Thymus (tissue), 11 donors: ENCODE data around the gene GRIK1. TPM values are rescaled to one million over a fixed set of nuclear protein-coding genes. Genes with fewer than 3 reads are reported as not detected.

Experiments
- DNase-seq, 9 donors: peaks; one replicate each; pipeline ENCODE4 v3.0.0-alpha.2; 2013; ENCODE audit warnings: low spot score in 9 of 9, low read depth in 6 of 9, missing footprints in 1 of 9
- H3K27ac ChIP-seq, 2 donors: one replicate each; pipeline ENCODE4 v1.5.1; 2013; ENCODE audit warnings: control low read depth in 1 of 2, low read depth in 1 of 2, low read length in 1 of 2, mild to moderate bottlenecking in 1 of 2, moderate library complexity in 1 of 2
- H3K27me3 ChIP-seq, 2 donors: one replicate each; pipeline ENCODE4 v1.5.1; 2013; ENCODE audit warnings: low read length in 1 of 2; ENCODE audit not compliant: control insufficient read depth in 2 of 2, insufficient read depth in 1 of 2
- H3K36me3 ChIP-seq, 2 donors: one replicate each; pipeline ENCODE4 v1.5.1; 2013; ENCODE audit warnings: low read length in 1 of 2, mild to moderate bottlenecking in 1 of 2, moderate library complexity in 1 of 2; ENCODE audit not compliant: control insufficient read depth in 2 of 2, insufficient read depth in 2 of 2
- H3K4me1 ChIP-seq, 2 donors: one replicate each; pipeline ENCODE4 v1.5.1; 2013; ENCODE audit warnings: low read length in 2 of 2; ENCODE audit not compliant: control insufficient read depth in 2 of 2, insufficient read depth in 2 of 2
- H3K4me3 ChIP-seq, 2 donors: one replicate each; pipeline ENCODE4 v1.5.1; 2013; ENCODE audit warnings: low read length in 2 of 2, control low read depth in 1 of 2, mild to moderate bottlenecking in 1 of 2
- H3K9me3 ChIP-seq, 2 donors: one replicate each; pipeline ENCODE4 v1.5.1; 2013; ENCODE audit warnings: low read length in 1 of 2, mild to moderate bottlenecking in 1 of 2; ENCODE audit not compliant: control insufficient read depth in 2 of 2, insufficient read depth in 1 of 2
- WGBS: extraction: QIAGEN DNeasy Blood & Tissue Kit; methylation state at CpG from one replicate; pipeline ENCODE4 v1.1.7; 2013; 5-methylcytosine and 5-hydroxymethylcytosine counted together
- polyA plus RNA-seq: library from polyadenylated mRNA; stranded (reverse); fragments of 200-250 nt; gene quantifications from one replicate; pipeline ENCODE4 v1.2.3, GENCODE V29; 2013
- total RNA-seq: library from RNA; stranded (reverse); fragments of 120-200 nt; gene quantifications from one replicate; pipeline ENCODE4 v1.2.4, GENCODE V29; 2013
- donor health status: healthy.

The GRIK1 gene
- total and polyA plus RNA-seq, 2 donors: 0.05 to 0.11 TPM

DNA sequence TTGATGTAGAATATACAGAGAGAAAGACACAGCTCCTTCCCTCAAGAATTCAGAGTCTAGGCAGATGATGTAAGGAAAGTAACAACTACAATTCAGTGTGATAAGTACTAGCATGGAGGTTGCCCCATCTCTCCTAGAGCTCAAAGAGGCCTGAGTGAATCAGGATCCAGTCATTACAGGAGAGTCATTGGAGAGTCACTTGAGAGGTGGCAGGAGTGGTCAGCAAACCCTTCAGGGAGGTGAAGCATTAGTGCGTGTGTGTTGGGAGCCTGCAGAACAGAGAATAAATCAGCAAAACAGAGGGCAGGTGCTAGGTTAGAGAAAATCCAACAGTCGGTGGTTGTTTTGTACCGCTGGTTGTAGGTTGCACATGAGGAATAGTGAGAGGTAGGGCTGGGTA lies 46.1 kb downstream of the GRIK1 start:
- H3K36me3 ChIP-seq: no peaks in the 10 kb centered on the region
- H3K27ac ChIP-seq: no peak overlapping the region
- no peak overlapping the region for H3K4me3 ChIP-seq
- no peaks in the 10 kb centered on the region for H3K4me1 ChIP-seq
- WGBS: over 99% methylated on average over 3 of the region's 3 CpGs
- no peaks in the 10 kb centered on the region for H3K27me3 ChIP-seq
- H3K9me3 ChIP-seq: no peaks in the 10 kb centered on the region
- DNase-seq: no peak

DNA sequence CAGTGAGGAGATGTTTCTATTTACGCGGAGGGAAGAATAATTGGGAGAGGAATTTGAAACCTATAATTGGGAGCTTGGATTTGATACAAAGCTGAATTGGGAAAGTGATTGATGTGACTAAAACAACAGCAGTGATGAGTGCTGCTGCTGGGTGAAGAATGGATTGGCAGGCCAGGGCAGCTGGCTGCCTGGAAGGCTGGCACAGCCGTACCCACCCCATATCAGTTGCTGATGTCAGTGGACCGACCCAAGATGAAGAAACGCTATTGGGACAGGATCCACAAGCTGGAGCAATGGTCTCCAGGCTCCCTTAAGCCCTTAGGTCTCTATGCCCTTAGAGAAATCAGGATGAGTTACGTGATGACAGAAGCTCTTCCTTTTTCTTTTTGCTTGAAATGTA lies 47.4 kb downstream of the GRIK1 start:
- WGBS: 92% methylated on average over 6 of the region's 6 CpGs
- Histone ChIP-seq H3K27me3 (no peaks in the 10 kb centered on the region), H3K4me1 (no peaks in the 10 kb centered on the region), H3K36me3 (no peaks in the 10 kb centered on the region), H3K27ac (no peak overlapping the region), H3K9me3 (no peaks in the 10 kb centered on the region), H3K4me3 (no peak overlapping the region)
- no peak for DNase-seq

DNA sequence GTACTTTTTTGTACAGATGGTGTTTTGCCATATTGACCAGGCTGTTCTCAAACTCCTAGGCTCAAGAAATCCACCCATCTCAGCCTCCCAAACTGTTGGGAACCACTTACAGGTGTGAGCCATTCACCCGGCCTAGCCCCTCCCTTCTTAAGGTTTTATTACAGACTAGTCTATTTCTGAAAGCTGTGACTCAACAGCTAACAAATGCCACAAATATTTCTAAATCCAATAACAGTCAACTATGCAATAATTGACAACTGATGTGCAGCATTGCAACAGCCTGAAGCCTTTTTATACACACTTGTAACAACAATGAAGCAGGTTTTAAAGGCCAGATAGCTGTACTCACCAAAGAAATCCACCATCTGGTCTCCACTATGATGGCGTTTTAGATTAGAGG lies 51.4 kb downstream of the GRIK1 start:
- no peaks in the 10 kb centered on the region for H3K9me3 ChIP-seq
- no peak overlapping the region for H3K4me3 ChIP-seq
- no peaks in the 10 kb centered on the region for H3K27me3 ChIP-seq
- DNase-seq: no peak
- WGBS: 85% methylated on average over 2 of the region's 2 CpGs
- no peaks in the 10 kb centered on the region for H3K4me1 ChIP-seq
- H3K36me3 ChIP-seq: no peaks in the 10 kb centered on the region
- no peak overlapping the region for H3K27ac ChIP-seq

DNA sequence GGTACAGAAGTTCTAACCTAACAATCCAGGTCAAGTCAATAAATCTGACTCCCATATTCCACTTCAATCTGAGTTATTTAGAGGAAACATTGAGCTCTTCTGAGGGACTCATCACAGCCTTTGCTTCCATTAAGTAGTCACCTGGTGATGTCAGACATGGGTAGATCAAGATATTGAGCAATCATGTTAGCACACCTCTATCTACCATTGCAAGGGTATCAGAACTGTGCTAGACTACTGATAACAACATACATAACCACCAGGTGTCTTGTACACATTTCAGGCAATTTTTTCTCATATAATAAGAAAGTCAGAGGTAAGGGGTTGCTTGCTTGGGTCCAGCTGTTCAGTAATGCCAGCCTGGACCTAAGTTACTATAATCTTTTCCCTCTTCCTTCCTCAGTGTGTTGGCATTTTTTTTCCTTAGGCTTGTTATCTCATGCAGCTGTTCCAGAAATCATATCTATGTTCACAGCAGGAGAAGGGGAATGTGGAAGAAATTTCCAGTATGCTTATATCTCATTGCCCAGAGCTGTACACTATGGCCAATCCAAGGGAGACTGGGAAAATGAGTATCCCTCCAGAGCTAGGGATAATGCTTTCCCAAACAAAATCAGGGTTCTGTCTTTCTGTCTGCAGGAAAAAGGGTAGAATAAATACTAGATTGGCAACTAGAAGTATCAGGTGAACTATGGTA lies 52.3 kb downstream of the GRIK1 start:
- H3K27ac ChIP-seq: no peak overlapping the region
- no peaks in the 10 kb centered on the region for H3K36me3 ChIP-seq
- no peaks in the 10 kb centered on the region for H3K9me3 ChIP-seq
- H3K4me3 ChIP-seq: no peak overlapping the region
- no peaks in the 10 kb centered on the region for H3K27me3 ChIP-seq
- no peaks in the 10 kb centered on the region for H3K4me1 ChIP-seq
- no peak for DNase-seq

DNA sequence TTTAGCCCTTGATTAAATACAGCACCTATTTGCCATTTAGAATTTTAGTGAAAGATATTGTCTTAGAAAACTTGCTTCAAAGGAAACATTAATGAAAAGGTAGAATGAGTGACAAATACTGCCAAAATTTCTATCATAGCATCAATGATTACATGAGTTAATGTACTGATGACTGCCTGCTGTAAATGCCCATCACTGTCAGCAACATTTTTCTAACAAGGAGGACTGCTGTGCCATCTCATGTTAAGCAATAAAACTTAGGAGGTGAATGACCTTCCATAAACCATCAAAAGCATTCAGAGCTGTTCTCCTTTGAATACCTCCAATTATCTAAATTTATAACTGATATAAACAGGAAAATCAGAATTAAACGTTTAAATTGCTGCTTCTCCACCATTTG lies 54.3 kb downstream of the GRIK1 start:
- WGBS: 80% methylated on average over 1 of the region's 1 CpG
- H3K4me1 ChIP-seq: no peaks in the 10 kb centered on the region
- H3K4me3 ChIP-seq: no peak overlapping the region
- no peaks in the 10 kb centered on the region for H3K36me3 ChIP-seq
- no peaks in the 10 kb centered on the region for H3K27me3 ChIP-seq
- no peak overlapping the region for H3K27ac ChIP-seq
- DNase-seq: no peak
- no peaks in the 10 kb centered on the region for H3K9me3 ChIP-seq

DNA sequence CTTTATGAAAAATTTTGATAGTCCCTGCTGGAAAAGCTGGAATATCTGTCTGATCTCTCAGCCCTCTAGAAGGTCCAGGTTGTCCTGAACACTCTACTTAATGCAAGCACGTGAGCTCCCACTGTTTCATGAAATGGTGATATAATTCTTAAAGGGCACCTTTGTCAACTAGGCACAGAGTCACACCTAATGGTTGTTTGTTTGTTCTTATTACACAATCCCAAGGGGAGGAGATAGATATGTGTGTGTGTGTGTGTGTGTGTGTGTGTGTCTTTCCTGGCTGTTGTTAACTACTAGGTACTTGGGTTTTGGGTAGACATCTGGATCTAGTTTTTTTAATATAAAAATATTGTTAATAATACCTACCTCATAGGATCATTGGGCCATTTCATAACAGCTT lies 63.9 kb downstream of the GRIK1 start:
- no peaks in the 10 kb centered on the region for H3K9me3 ChIP-seq
- H3K36me3 ChIP-seq: no peaks in the 10 kb centered on the region
- H3K27me3 ChIP-seq: no peaks in the 10 kb centered on the region
- WGBS: 86% methylated on average over 1 of the region's 1 CpG
- H3K4me1 ChIP-seq: no peaks in the 10 kb centered on the region
- no peak for DNase-seq
- no peak overlapping the region for H3K4me3 ChIP-seq
- H3K27ac ChIP-seq: no peak overlapping the region

DNA sequence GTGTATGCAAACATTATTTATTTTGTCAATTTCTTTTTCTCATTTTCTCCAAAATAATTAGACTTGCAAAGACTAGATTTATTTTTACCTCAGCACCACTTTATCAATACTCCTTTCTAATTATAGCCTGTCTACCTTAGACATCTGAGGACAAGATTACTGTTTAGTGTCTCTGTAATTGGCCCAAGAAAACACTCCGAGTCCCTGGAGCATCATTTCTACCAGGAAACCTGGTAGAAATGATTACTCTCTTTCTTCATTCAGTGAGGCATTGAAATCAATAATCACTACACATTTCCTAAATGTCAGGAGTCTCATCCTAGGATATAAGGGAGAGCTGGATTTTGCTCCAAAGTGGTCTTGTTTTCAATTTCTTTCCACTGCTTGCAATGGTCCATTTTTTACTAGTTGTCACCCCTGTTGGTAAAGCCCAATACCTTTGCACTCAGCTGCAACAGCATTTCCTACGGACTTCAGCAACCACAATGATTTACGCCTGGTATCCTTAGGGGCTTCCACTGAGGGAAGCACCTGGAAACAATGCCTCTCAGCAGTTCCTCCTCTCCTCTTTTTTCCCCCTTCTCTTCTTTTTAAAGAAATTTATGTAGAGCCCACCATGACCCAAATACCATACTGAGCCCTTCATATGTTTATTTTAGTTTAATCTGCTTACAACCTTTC lies 64.6 kb downstream of the GRIK1 start:
- WGBS: 55% methylated on average over 3 of the region's 3 CpGs
- no peaks in the 10 kb centered on the region for H3K9me3 ChIP-seq
- no peaks in the 10 kb centered on the region for H3K4me1 ChIP-seq

DNA sequence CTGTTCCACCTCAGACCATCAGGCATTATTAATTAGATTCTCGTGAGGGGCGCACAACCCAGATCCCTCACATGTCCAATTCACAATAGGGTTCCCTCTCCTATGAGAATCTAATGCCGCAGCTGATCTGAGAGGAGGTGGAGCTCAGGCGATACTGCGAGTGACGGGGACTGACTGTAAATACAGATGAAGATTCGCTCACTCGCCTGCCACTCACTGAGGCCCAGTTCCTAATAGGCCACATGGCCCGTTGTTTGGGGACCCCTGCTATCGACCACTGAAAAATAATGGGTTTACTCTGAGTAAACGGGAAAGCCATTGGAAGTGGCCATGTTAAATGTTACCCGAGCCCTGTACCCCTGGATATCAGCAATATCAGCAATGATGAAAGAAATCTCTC lies 65.9 kb downstream of the GRIK1 start:
- DNase-seq: no peak
- Histone ChIP-seq H3K4me1 (no peaks in the 10 kb centered on the region), H3K27ac (no peak overlapping the region), H3K36me3 (no peaks in the 10 kb centered on the region), H3K4me3 (no peak overlapping the region), H3K27me3 (no peaks in the 10 kb centered on the region), H3K9me3 (no peaks in the 10 kb centered on the region)
- WGBS: 98% methylated on average over 12 of the region's 12 CpGs

More for the DNA sequence above, 64.6 kb downstream of the GRIK1 start:
- DNase-seq: no peak
- Histone ChIP-seq H3K4me3 (no peak overlapping the region), H3K36me3 (no peaks in the 10 kb centered on the region), H3K27me3 (no peaks in the 10 kb centered on the region), H3K27ac (no peak overlapping the region)

DNA sequence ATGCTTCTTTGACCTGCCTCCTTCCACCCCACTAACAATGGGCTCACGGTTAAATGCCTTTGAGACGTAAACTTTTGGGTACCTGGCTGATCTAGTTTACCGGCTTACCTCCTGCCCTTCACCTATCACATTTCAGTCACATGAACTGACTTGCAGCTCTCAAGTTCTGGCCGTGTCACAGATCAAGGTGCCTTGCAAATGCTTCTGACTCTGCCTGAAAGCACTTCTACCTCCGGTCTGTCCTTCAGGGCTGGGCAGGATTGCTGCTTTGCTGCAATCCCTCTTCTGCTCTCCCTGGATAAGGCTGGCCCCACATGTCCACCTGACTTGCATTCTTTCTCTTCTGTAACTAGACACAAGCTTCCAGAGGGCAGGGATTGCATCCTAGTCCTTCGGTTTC lies 69.0 kb downstream of the GRIK1 start:
- H3K27me3 ChIP-seq: no peaks in the 10 kb centered on the region
- WGBS: 86% methylated on average over 6 of the region's 6 CpGs
- no peak overlapping the region for H3K4me3 ChIP-seq
- DNase-seq: no peak
- no peaks in the 10 kb centered on the region for H3K4me1 ChIP-seq
- no peaks in the 10 kb centered on the region for H3K36me3 ChIP-seq
- H3K27ac ChIP-seq: no peak overlapping the region
- H3K9me3 ChIP-seq: no peaks in the 10 kb centered on the region
